ENCODE data around the gene CEP20.

CEP20 gene

DNA sequence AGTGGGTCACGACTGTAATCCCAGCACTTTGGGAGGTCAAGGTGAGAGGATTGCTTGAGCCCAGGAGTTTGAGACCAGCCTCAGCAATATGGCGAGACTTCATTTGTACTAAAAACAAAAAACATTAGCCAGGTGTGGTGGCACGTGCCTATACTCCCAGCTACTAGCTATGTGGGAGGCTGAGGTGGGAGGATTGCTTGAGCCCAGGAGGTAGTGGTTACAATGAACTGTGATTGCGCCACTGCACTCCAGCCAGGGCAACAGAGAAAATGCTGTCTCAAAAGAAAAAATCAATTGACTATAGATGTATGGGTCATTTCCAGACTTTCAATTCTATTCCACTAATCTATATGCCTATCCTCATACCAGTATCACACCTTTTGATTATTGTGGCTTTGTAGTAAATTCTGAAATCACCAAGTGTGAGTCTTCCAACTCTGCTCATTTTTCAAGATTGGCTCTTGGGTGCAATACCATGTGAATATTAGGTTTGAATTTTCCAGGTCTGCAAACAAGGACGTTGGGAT, 27.2 kb upstream of the CEP20 start:
- no peak overlapping the region for H3K27ac ChIP-seq (ENCODE audit: low read depth, low read length)
- H3K9me3 ChIP-seq (ENCODE audit: control insufficient read depth, insufficient read depth, low read depth, low read length) = no peaks in the 10 kb centered on the region
- H3K27me3 ChIP-seq (ENCODE audit: control insufficient read depth, insufficient read depth, low read length) = no peaks in the 10 kb centered on the region
- H3K9ac ChIP-seq (ENCODE audit: low read length) = no peak overlapping the region
- no peaks in the 10 kb centered on the region for H3K4me1 ChIP-seq (ENCODE audit: control insufficient read depth, insufficient read depth, low read length)
- H3K4me3 ChIP-seq (ENCODE audit: low read depth, low read length) = no peak overlapping the region
- H3K36me3 ChIP-seq (ENCODE audit: control insufficient read depth, insufficient read depth, low read length) = no peaks in the 10 kb centered on the region

DNA sequence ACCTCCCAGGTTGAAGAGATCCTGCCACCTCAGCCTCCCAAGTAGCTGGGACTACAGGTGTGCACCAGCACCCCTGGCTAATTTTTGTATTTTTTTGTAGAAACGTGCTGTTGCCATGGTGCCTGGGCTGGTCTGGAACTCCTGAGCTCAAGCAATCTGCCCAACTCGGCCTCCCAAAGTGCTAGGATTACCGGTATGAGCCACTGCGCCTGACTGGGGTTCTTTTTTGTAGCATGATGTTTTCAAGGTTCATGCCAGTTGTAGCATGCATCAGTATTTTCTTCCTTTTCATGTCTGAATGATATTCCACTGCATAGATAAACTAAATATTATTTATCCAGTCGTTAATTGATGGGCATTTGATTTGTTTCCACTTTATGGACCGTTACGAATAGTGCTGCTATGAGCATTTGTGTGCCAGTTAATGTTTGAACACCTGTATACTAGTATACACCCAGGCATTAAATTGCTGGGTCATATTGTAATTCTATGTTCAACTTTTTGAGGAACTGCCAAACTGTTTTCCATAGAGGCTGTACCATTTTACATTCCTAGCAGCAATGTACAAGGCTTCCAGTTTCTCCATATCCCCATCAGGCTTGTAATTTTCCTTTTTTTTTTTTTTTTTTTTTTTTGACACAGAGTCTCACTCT, 24.8 kb upstream of the CEP20 start:
- H3K36me3 ChIP-seq (ENCODE audit: control insufficient read depth, insufficient read depth, low read length) = no peaks in the 10 kb centered on the region
- H3K27ac ChIP-seq (ENCODE audit: low read depth, low read length) = no peak overlapping the region
- H3K9me3 ChIP-seq (ENCODE audit: control insufficient read depth, insufficient read depth, low read depth, low read length) = no peaks in the 10 kb centered on the region
- H3K4me1 ChIP-seq (ENCODE audit: control insufficient read depth, insufficient read depth, low read length) = no peaks in the 10 kb centered on the region
- H3K27me3 ChIP-seq (ENCODE audit: control insufficient read depth, insufficient read depth, low read length) = no peaks in the 10 kb centered on the region
- H3K4me3 ChIP-seq (ENCODE audit: low read depth, low read length) = no peak overlapping the region
- no peak overlapping the region for H3K9ac ChIP-seq (ENCODE audit: low read length)

DNA sequence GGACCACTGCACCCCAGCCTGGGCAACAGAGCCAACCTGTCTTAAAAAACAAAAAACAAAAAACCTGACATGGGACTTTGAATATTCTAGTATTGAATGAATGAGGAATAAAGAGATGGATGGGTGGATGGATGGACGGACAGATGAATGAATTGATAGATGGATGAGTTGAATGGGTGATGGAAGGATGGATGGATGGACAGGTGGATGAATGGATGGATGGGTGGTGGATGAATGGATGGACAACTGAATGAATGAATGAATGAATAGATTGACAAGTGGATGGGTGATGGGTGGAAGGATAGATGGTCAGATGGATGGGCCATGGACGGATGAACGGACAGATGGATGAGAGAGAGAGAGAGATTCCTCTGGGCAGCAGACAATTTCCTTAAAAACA, 22.8 kb upstream of the CEP20 start:
- no peaks in the 10 kb centered on the region for H3K27me3 ChIP-seq (ENCODE audit: control insufficient read depth, insufficient read depth, low read length)

DNA sequence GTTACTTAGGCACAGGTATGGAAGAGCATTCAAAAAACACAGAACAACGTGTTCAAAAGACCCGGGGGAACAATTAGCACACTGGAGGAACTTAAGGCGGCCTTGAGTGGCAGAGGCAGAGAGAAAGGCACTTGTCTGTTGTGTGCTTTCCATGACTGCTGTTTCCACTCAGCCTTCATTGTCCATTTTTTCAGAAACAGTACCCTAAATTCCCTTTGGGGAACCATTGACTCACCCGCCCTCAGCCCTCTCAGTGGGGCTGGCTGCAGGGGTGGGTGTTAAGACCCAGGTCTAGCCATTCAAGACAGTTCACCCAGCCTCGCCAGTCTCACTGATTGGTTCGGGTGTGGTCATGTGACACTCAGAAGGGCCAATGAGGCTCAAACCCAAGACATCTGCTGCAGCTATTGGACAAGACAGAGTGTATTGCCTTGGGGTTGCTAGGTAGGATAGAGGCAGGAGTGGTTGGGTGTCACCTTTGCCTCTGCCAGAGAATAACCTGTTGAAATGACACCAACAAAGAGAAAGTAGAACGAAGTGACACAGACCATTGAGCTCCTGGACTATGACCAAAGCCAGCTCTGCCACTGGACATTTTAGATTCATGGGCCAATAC, 19.6 kb upstream of the CEP20 start:
- no peaks in the 10 kb centered on the region for H3K9me3 ChIP-seq (ENCODE audit: control insufficient read depth, insufficient read depth, low read depth, low read length)
- H3K36me3 ChIP-seq (ENCODE audit: control insufficient read depth, insufficient read depth, low read length) = no peaks in the 10 kb centered on the region
- H3K4me1 ChIP-seq (ENCODE audit: control insufficient read depth, insufficient read depth, low read length) = no peaks in the 10 kb centered on the region
- no peak overlapping the region for H3K27ac ChIP-seq (ENCODE audit: low read depth, low read length)
- no peaks in the 10 kb centered on the region for H3K27me3 ChIP-seq (ENCODE audit: control insufficient read depth, insufficient read depth, low read length)
- H3K4me3 ChIP-seq (ENCODE audit: low read depth, low read length) = no peak overlapping the region
- no peak overlapping the region for H3K9ac ChIP-seq (ENCODE audit: low read length)

More for the DNA sequence above, 22.8 kb upstream of the CEP20 start:
- Histone ChIP-seq H3K27ac (ENCODE audit: low read depth, low read length) (no peak overlapping the region), H3K9me3 (ENCODE audit: control insufficient read depth, insufficient read depth, low read depth, low read length) (no peaks in the 10 kb centered on the region), H3K9ac (ENCODE audit: low read length) (no peak overlapping the region), H3K4me3 (ENCODE audit: low read depth, low read length) (no peak overlapping the region), H3K4me1 (ENCODE audit: control insufficient read depth, insufficient read depth, low read length) (no peaks in the 10 kb centered on the region), H3K36me3 (ENCODE audit: control insufficient read depth, insufficient read depth, low read length) (no peaks in the 10 kb centered on the region)

DNA sequence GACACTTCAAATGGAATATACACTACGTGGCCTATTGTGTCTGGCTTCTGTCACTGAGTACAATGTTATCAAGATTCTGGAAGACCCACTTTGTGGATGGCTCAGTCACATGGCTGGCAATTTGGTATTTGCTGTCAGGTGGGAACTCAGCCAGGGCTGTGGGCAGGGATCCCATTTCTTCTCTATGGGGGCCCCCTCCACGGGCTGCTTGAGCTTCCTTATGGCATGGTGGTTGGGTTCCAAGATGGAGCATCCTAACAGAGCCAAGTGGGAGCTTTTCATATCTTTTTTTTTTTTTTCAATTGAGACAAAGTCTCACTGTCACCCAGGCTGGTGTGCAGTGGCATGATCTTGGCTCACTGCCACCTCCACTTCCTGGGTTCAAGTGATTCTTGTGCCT, 18.0 kb upstream of the CEP20 start:
- H3K27ac ChIP-seq (ENCODE audit: low read depth, low read length) = no peak overlapping the region
- H3K4me1 ChIP-seq (ENCODE audit: control insufficient read depth, insufficient read depth, low read length) = no peaks in the 10 kb centered on the region
- no peak overlapping the region for H3K9ac ChIP-seq (ENCODE audit: low read length)
- no peaks in the 10 kb centered on the region for H3K36me3 ChIP-seq (ENCODE audit: control insufficient read depth, insufficient read depth, low read length)
- no peaks in the 10 kb centered on the region for H3K27me3 ChIP-seq (ENCODE audit: control insufficient read depth, insufficient read depth, low read length)
- H3K4me3 ChIP-seq (ENCODE audit: low read depth, low read length) = no peak overlapping the region
- H3K9me3 ChIP-seq (ENCODE audit: control insufficient read depth, insufficient read depth, low read depth, low read length) = no peaks in the 10 kb centered on the region

DNA sequence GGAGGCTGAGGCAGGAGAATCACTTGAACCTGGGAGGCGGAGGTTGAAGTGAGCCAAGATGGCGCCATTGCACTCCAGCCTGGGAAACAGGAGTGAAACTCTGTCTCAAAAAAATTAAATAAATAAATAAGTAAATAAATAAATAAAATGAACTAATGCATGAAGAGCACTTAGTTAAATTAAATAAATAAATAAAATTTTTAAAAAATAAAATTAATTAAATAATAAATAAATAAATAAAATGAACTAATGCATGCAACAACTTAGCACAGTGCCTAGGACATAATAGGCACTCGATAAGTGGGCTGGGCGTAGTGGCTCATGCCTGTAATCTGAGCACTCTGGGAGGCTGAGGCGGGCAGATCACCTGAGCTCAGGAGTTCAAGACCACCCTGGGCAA, 15.6 kb upstream of the CEP20 start:
- no peak overlapping the region for H3K27ac ChIP-seq (ENCODE audit: low read depth, low read length)
- no peak overlapping the region for H3K9ac ChIP-seq (ENCODE audit: low read length)
- no peaks in the 10 kb centered on the region for H3K36me3 ChIP-seq (ENCODE audit: control insufficient read depth, insufficient read depth, low read length)
- peaks cover 5% of the 10 kb centered on the region; the same call in 1 of the 2 replicates for H3K4me1 ChIP-seq (ENCODE audit: control insufficient read depth, insufficient read depth, low read length)
- H3K27me3 ChIP-seq (ENCODE audit: control insufficient read depth, insufficient read depth, low read length) = no peaks in the 10 kb centered on the region
- no peak overlapping the region for H3K4me3 ChIP-seq (ENCODE audit: low read depth, low read length)
- no peaks in the 10 kb centered on the region for H3K9me3 ChIP-seq (ENCODE audit: control insufficient read depth, insufficient read depth, low read depth, low read length)

DNA sequence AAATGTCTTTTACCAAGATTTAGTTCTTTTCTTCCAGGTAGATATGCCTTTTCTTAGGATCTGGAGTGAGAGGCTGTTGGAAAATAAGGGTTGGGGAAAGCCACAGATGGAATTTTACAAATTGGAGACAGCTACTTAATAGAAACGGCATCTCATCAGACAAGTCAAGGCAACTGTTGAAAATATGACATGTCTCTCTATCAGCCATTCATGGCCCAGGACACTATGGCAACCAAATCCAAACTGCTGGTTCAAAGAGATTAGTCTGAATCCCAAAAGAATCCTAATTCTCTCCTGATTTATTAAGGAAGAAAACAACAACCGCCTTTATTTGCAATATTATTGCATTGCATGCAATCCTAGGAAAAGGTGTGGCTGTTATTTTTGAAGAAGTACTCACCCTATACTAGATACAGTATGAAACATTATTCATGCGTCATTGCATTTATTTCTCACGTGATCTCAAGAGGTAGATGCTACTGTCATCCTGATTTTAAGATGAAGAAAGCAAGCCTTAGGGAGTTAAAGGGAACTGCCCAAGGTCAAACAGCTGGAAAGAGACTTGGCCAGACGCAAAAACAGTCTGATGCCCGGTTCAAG, 12.6 kb upstream of the CEP20 start:
- Histone ChIP-seq H3K27ac (ENCODE audit: low read depth, low read length) (no peak overlapping the region), H3K9ac (ENCODE audit: low read length) (no peak overlapping the region), H3K4me3 (ENCODE audit: low read depth, low read length) (no peak overlapping the region), H3K9me3 (ENCODE audit: control insufficient read depth, insufficient read depth, low read depth, low read length) (no peaks in the 10 kb centered on the region), H3K36me3 (ENCODE audit: control insufficient read depth, insufficient read depth, low read length) (no peaks in the 10 kb centered on the region), H3K4me1 (ENCODE audit: control insufficient read depth, insufficient read depth, low read length) (peaks cover 5% of the 10 kb centered on the region; the same call in 1 of the 2 replicates), H3K27me3 (ENCODE audit: control insufficient read depth, insufficient read depth, low read length) (no peaks in the 10 kb centered on the region)

DNA sequence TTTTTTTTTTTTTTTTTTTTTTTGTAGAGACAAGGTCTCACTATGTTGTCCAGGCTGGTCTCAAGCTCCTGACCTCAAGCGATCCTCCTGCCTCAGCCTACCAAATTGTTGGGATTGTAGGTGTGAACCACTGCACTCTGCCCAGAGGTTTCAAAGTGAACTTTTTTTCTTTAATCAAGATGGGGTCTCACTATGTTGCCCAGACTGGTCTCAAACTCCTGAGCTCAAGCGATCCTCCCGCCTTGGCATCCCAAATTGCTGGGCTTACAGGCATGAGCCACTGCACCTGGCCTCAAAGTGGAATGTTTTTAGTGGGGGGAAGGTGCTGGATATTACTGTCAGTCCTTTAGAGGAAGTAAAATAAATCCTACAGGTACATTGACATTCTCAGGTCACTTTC, 12.0 kb upstream of the CEP20 start:
- Histone ChIP-seq H3K27me3 (ENCODE audit: control insufficient read depth, insufficient read depth, low read length) (no peaks in the 10 kb centered on the region), H3K36me3 (ENCODE audit: control insufficient read depth, insufficient read depth, low read length) (no peaks in the 10 kb centered on the region), H3K9me3 (ENCODE audit: control insufficient read depth, insufficient read depth, low read depth, low read length) (no peaks in the 10 kb centered on the region), H3K9ac (ENCODE audit: low read length) (no peak overlapping the region), H3K27ac (ENCODE audit: low read depth, low read length) (no peak overlapping the region), H3K4me3 (ENCODE audit: low read depth, low read length) (no peak overlapping the region), H3K4me1 (ENCODE audit: control insufficient read depth, insufficient read depth, low read length) (peaks cover 5% of the 10 kb centered on the region; the same call in 1 of the 2 replicates)

DNA sequence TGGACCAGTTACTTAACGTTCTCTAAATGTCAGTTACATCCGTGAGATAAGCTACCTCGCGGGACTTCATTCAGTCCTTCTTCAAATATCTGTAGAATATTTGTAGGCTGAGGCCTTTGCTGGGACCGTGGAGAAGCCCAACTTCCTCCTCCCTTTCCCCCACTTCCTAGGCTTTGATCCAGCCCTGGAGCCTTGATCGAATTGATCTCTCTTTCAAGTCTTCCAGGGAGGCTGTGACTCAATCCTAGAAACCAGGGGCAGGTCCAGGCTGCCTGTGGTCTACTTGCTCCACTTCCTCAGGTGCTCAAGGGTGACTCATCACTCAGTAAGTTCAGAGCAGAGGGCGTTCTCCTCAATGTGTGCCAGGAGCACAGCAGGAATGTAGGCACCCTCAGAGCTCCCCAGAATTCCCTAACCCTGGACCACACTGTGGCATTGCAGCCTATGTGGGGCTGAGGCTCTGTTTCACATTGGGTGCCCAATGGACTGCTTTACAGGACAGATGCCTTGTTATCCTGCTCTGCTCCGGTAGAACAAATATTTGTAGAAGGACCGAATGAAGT, 11.2 kb upstream of the CEP20 start:
- Histone ChIP-seq H3K9me3 (ENCODE audit: control insufficient read depth, insufficient read depth, low read depth, low read length) (no peaks in the 10 kb centered on the region), H3K4me3 (ENCODE audit: low read depth, low read length) (no peak overlapping the region), H3K36me3 (ENCODE audit: control insufficient read depth, insufficient read depth, low read length) (no peaks in the 10 kb centered on the region), H3K4me1 (ENCODE audit: control insufficient read depth, insufficient read depth, low read length) (peaks cover 5% of the 10 kb centered on the region; the same call in 1 of the 2 replicates), H3K9ac (ENCODE audit: low read length) (no peak overlapping the region), H3K27ac (ENCODE audit: low read depth, low read length) (no peak overlapping the region), H3K27me3 (ENCODE audit: control insufficient read depth, insufficient read depth, low read length) (no peaks in the 10 kb centered on the region)

DNA sequence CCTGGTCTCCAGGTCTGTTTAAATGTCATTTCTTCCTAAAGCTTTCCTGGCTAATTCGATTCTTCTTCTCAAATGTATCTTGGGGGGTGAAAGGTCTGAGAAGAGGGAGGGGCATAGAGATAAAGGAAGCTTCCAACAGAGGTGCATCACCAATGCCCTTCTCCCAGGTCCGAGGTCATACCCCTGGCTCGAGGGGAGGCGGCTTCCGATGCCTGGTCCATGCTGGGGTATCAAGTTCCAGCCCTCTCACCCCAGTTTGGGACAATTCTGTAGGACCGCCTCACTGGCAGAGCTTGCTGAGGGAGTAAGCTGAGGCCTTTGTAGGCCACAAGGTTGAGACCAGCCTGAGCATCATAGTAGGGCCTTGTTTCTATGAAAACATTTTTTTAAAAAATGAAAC, 10.3 kb upstream of the CEP20 start:
- Histone ChIP-seq H3K4me1 (ENCODE audit: control insufficient read depth, insufficient read depth, low read length) (peaks cover 5% of the 10 kb centered on the region; the same call in 1 of the 2 replicates), H3K27ac (ENCODE audit: low read depth, low read length) (no peak overlapping the region), H3K36me3 (ENCODE audit: control insufficient read depth, insufficient read depth, low read length) (no peaks in the 10 kb centered on the region), H3K4me3 (ENCODE audit: low read depth, low read length) (no peak overlapping the region), H3K9me3 (ENCODE audit: control insufficient read depth, insufficient read depth, low read depth, low read length) (no peaks in the 10 kb centered on the region), H3K27me3 (ENCODE audit: control insufficient read depth, insufficient read depth, low read length) (no peaks in the 10 kb centered on the region), H3K9ac (ENCODE audit: low read length) (no peak overlapping the region)

DNA sequence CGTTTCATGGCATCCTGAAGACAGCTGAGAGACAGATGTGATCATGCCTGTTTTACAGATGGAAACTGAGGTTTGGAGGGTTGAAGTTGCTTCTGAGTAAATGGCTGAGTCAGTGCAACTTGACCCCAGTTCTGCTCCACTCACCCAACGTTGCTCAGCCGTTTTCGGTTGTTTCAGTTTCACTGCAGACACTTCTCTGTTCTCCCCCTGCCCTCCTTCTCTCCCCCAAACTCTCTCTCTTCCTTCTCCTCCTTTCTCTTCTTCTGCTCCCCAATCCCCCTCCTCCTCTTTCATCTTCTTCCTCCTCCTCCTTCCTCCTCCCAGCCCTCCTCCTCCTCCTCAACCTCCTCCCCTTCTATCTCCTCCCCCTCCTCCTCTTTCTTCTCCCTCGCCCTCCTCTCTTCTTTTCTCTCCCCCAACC, 9.4 kb upstream of the CEP20 start:
- peaks cover 5% of the 10 kb centered on the region; the same call in 1 of the 2 replicates for H3K4me1 ChIP-seq (ENCODE audit: control insufficient read depth, insufficient read depth, low read length)
- H3K27me3 ChIP-seq (ENCODE audit: control insufficient read depth, insufficient read depth, low read length) = no peaks in the 10 kb centered on the region
- H3K4me3 ChIP-seq (ENCODE audit: low read depth, low read length) = no peak overlapping the region
- H3K27ac ChIP-seq (ENCODE audit: low read depth, low read length) = no peak overlapping the region
- no peaks in the 10 kb centered on the region for H3K36me3 ChIP-seq (ENCODE audit: control insufficient read depth, insufficient read depth, low read length)
- H3K9ac ChIP-seq (ENCODE audit: low read length) = no peak overlapping the region
- H3K9me3 ChIP-seq (ENCODE audit: control insufficient read depth, insufficient read depth, low read depth, low read length) = no peaks in the 10 kb centered on the region
